ENCODE measurements around the gene ABHD14A. TPM values are rescaled to one million over a fixed set of nuclear protein-coding genes. Genes with fewer than 3 reads are reported as not detected.

Gene ABHD14A
- polyA plus RNA-seq, 2 of the 4 experiments (the other 2 are of a cell fraction), result 6.3 to 9.5 TPM

- TF ChIP-seq CHD2 (IDR thresholded peaks at IDR 0.05; ENCODE audit: low read length, partially characterized antibody) (no peak), BCL3 (IDR thresholded peaks at IDR 0.05) (no peak), FOSL2 (IDR thresholded peaks at IDR 0.05) (no peak), FOSL2 (CRISPR knock-in tag; IDR thresholded peaks at IDR 0.05) (no peak), POLR2A (IDR thresholded peaks at IDR 0.05; ENCODE audit: low read length) (no peak), HOXB5 (CRISPR knock-in tag; IDR thresholded peaks at IDR 0.05) (no peak), CHD4 (IDR thresholded peaks at IDR 0.05; ENCODE audit: borderline replicate concordance) (no peak), RNF2 (IDR thresholded peaks at IDR 0.05; ENCODE audit: borderline replicate concordance, low read depth) (no peak), MAX (IDR thresholded peaks at IDR 0.05) (no peak), TP53 (CRISPR knock-in tag; IDR thresholded peaks at IDR 0.05) (no peak), CBX2 (IDR thresholded peaks at IDR 0.05; ENCODE audit: borderline replicate concordance, low read depth) (no peak), KDM5A (IDR thresholded peaks at IDR 0.05) (no peak), NR3C1 (IDR thresholded peaks at IDR 0.05) (no peak), FOXS1 (CRISPR knock-in tag; IDR thresholded peaks at IDR 0.05) (no peak), ZC3H11A (IDR thresholded peaks at IDR 0.05) (no peak), CTCF (IDR thresholded peaks at IDR 0.05) (no peak), ATOH8 (CRISPR knock-in tag; IDR thresholded peaks at IDR 0.05; ENCODE audit: low read depth) (no peak), NFE2L2 (conservative IDR thresholded peaks at IDR 0.05; ENCODE audit: low read length) (no peak), NPAS2 (CRISPR knock-in tag; IDR thresholded peaks at IDR 0.05; ENCODE audit: borderline replicate concordance) (no peak)
- TF ChIP-seq, protein P1, sequence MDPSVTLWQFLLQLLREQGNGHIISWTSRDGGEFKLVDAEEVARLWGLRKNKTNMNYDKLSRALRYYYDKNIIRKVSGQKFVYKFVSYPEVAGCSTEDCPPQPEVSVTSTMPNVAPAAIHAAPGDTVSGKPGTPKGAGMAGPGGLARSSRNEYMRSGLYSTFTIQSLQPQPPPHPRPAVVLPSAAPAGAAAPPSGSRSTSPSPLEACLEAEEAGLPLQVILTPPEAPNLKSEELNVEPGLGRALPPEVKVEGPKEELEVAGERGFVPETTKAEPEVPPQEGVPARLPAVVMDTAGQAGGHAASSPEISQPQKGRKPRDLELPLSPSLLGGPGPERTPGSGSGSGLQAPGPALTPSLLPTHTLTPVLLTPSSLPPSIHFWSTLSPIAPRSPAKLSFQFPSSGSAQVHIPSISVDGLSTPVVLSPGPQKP (IDR thresholded peaks at IDR 0.05; ENCODE audit: low read depth, low read length), result no peak
- TF ChIP-seq, protein P2, sequence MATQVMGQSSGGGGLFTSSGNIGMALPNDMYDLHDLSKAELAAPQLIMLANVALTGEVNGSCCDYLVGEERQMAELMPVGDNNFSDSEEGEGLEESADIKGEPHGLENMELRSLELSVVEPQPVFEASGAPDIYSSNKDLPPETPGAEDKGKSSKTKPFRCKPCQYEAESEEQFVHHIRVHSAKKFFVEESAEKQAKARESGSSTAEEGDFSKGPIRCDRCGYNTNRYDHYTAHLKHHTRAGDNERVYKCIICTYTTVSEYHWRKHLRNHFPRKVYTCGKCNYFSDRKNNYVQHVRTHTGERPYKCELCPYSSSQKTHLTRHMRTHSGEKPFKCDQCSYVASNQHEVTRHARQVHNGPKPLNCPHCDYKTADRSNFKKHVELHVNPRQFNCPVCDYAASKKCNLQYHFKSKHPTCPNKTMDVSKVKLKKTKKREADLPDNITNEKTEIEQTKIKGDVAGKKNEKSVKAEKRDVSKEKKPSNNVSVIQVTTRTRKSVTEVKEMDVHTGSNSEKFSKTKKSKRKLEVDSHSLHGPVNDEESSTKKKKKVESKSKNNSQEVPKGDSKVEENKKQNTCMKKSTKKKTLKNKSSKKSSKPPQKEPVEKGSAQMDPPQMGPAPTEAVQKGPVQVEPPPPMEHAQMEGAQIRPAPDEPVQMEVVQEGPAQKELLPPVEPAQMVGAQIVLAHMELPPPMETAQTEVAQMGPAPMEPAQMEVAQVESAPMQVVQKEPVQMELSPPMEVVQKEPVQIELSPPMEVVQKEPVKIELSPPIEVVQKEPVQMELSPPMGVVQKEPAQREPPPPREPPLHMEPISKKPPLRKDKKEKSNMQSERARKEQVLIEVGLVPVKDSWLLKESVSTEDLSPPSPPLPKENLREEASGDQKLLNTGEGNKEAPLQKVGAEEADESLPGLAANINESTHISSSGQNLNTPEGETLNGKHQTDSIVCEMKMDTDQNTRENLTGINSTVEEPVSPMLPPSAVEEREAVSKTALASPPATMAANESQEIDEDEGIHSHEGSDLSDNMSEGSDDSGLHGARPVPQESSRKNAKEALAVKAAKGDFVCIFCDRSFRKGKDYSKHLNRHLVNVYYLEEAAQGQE (IDR thresholded peaks at IDR 0.05), result no peak
- no peak overlapping the region for H3K4me3 ChIP-seq
- H3K9me3 ChIP-seq, result no peaks in the 10 kb centered on the region
- WGBS (ENCODE audit: missing lambda C conversion rate), result 82% methylated on average over 10 of the region's 13 CpGs
- ChIA-PET CTCF (no interaction called here), POLR2A (no interaction called here)
- peaks cover 12% of the 10 kb centered on the region for H3K4me1 ChIP-seq
- H3K4me2 ChIP-seq, result no peak overlapping the region
- H3K27ac ChIP-seq, result no peak overlapping the region
- DNase-seq (ENCODE audit: low read depth in 1 of 2, low spot score in 1 of 2) (no peak), FAIRE-seq (no peak), ATAC-seq (no peak)
Observed at GRCh38 chr3:51947215-51947900, 27.5 kb upstream of the ABHD14A start.
